A549 (cell line): ENCODE measurements around the gene PTPN14. TPM values are rescaled to one million over a fixed set of nuclear protein-coding genes. Genes with fewer than 3 reads are reported as not detected.
A peak's percentile ranks its signal among the peaks of the same experiment; 100 is the strongest.

Experiments used
- ATAC-seq, 2 experiments: fragments of 200-7000 bp in 1 of 2; fragments of >200 bp in 1 of 2; cut with Nextera tagmentation in 1 of 2; cut with Tn5 transposase in 1 of 2; 3 replicates each; pipeline versions ENCODE4 v1.8.0 to v1.9.1; 2018 to 2020; ENCODE audit warnings: mild to moderate bottlenecking in 1 of 2, moderate library complexity in 1 of 2
- CTCF ChIA-PET: fragments of 300-600 bp; sonication (Branson Sonifier 250); formaldehyde crosslinking; extraction: SDS; loops from one replicate; lab custom pipeline; 2021; ENCODE audit warnings: antibody characterized with exemption, inconsistent platforms; lab: Yijun Ruan, JAX
- POLR2A ChIA-PET: fragments of 350-600 bp; formaldehyde crosslinking; extraction: SDS; loops from one replicate; lab custom pipeline; 2021; ENCODE audit warnings: antibody characterized with exemption, inconsistent platforms; lab: Yijun Ruan, JAX
- DNase-seq, 2 experiments: peaks; one replicate each; pipeline versions ENCODE4 v3.0.0 to v3.0.0-alpha.2; 2011 to 2016; ENCODE audit warnings: low read depth in 1 of 2, low spot score in 1 of 2
- FAIRE-seq: peaks from 2 replicates; lab custom pipeline; 2011; peaks lifted over from hg19 to GRCh38; lab: Jason Lieb, UNC
- H3K27ac ChIP-seq, 2 experiments: fragments of >200 bp; sonication (Bioruptor Twin); formaldehyde crosslinking; 3 replicates each; pipeline ENCODE4 v1.5.1; 2016 to 2017
- H3K4me1 ChIP-seq: fragments of >200 bp; sonication (Bioruptor Twin); formaldehyde crosslinking; 3 replicates; pipeline ENCODE4 v1.6.1; 2016
- H3K4me2 ChIP-seq: fragments of >200 bp; sonication (Bioruptor Twin); formaldehyde crosslinking; 3 replicates; pipeline ENCODE4 v1.6.1; 2016
- H3K4me3 ChIP-seq: fragments of >200 bp; sonication (Bioruptor Twin); formaldehyde crosslinking; 3 replicates; pipeline ENCODE4 v1.5.1; 2016
- H3K9me3 ChIP-seq: fragments of >200 bp; sonication (Bioruptor Twin); formaldehyde crosslinking; 3 replicates; pipeline ENCODE4 v1.6.1; 2016
- BHLHE40 ChIP-seq: IDR thresholded peaks from 2 replicates; pipeline ENCODE4 v1.6.1; 2012; ENCODE audit warnings: low read depth, low read length, inconsistent platforms
- CBX8 ChIP-seq: fragments of 200-600 bp; sonication (generic); IDR thresholded peaks from 2 replicates; pipeline ENCODE4 v1.6.1; 2016
- EHF ChIP-seq: fragments of 250-450 bp; sonication (Bioruptor Pico); IDR thresholded peaks from 2 replicates; pipeline ENCODE4 v1.5.0; 2020; ENCODE audit warnings: mild to moderate bottlenecking
- EHMT2 ChIP-seq: fragments of 200-600 bp; sonication (generic); IDR thresholded peaks from 2 replicates; pipeline ENCODE4 v1.6.1; 2016; ENCODE audit warnings: antibody characterized with exemption, low read depth, mild to moderate bottlenecking, moderate library complexity
- ELK1 ChIP-seq: fragments of 150-350 bp; IDR thresholded peaks from 2 replicates; pipeline ENCODE4 v1.6.1; 2014; ENCODE audit warnings: low read depth, mild to moderate bottlenecking, low read length
- EP300 ChIP-seq, 2 experiments: fragments of >200 bp; sonication (Bioruptor Twin); formaldehyde crosslinking; IDR thresholded peaks; 2 replicates in 1 of 2; 3 replicates in 1 of 2; pipeline ENCODE4 v1.6.1; 2016 to 2017
- FOSB ChIP-seq: fragments of 250-450 bp; sonication (Bioruptor Pico); IDR thresholded peaks from 2 replicates; pipeline ENCODE4 v1.5.0; 2020; ENCODE audit warnings: mild to moderate bottlenecking, moderate library complexity
- GATA3 ChIP-seq: IDR thresholded peaks from 2 replicates; pipeline ENCODE4 v1.6.1; 2012; ENCODE audit warnings: borderline replicate concordance
- HES2 ChIP-seq: fragments of >200 bp; sonication (Bioruptor Twin); formaldehyde crosslinking; IDR thresholded peaks from 2 replicates; pipeline ENCODE4 v1.6.1; 2016
- HEYL ChIP-seq: fragments of 250-450 bp; sonication (Bioruptor Pico); IDR thresholded peaks from 2 replicates; pipeline ENCODE4 v1.8.0; 2021; ENCODE audit warnings: mild to moderate bottlenecking, moderate library complexity
- HOXA7 ChIP-seq: fragments of 250-450 bp; sonication (Bioruptor Pico); IDR thresholded peaks from 2 replicates; pipeline ENCODE4 v1.5.0; 2020; ENCODE audit warnings: mild to moderate bottlenecking, moderate library complexity
- HOXB13 ChIP-seq: fragments of 250-450 bp; sonication (Bioruptor Pico); IDR thresholded peaks from 2 replicates; pipeline ENCODE4 v1.5.0; 2020; ENCODE audit warnings: low read depth, mild to moderate bottlenecking, moderate library complexity
- HOXB5 ChIP-seq: fragments of 250-450 bp; sonication (Bioruptor Pico); IDR thresholded peaks from 2 replicates; pipeline ENCODE4 v1.5.0; 2020; ENCODE audit warnings: mild to moderate bottlenecking, moderate library complexity
- KDM5A ChIP-seq: fragments of 200-600 bp; sonication (generic); IDR thresholded peaks from 2 replicates; pipeline ENCODE4 v1.6.1; 2016; ENCODE audit warnings: antibody characterized with exemption, mild to moderate bottlenecking
- MAFK ChIP-seq: fragments of 450-650 bp; IDR thresholded peaks from 2 replicates; pipeline ENCODE4 v1.6.1; 2014; ENCODE audit not compliant: partially characterized antibody
- NPAS2 ChIP-seq: fragments of 250-450 bp; sonication (Bioruptor Pico); IDR thresholded peaks from 2 replicates; pipeline ENCODE4 v1.8.0; 2022; ENCODE audit warnings: mild to moderate bottlenecking, moderate library complexity, borderline replicate concordance
- RAD21 ChIP-seq, 2 experiments: fragments of >200 bp in 1 of 2; sonication (Bioruptor Twin) in 1 of 2; formaldehyde crosslinking in 1 of 2; IDR thresholded peaks in 1 of 2; conservative IDR thresholded peaks in 1 of 2; 2 replicates in 1 of 2; 3 replicates in 1 of 2; pipeline ENCODE4 v1.6.1; 2012 to 2018; ENCODE audit warnings: inconsistent platforms in 1 of 2
- REST ChIP-seq: fragments of 200-600 bp; sonication (generic); IDR thresholded peaks from 2 replicates; pipeline ENCODE4 v1.6.1; 2016; ENCODE audit warnings: antibody characterized with exemption, mild to moderate bottlenecking, moderate library complexity
- RFX5 ChIP-seq: fragments of 450-650 bp; IDR thresholded peaks from 2 replicates; pipeline ENCODE4 v1.7.1; 2014; ENCODE audit warnings: antibody characterized with exemption, mild to moderate bottlenecking, moderate library complexity
- RNF2 ChIP-seq: fragments of 200-600 bp; sonication (generic); IDR thresholded peaks from 2 replicates; pipeline ENCODE4 v1.6.1; 2016; ENCODE audit warnings: low read depth, mild to moderate bottlenecking, antibody characterized with exemption, moderate library complexity, borderline replicate concordance
- SMC3 ChIP-seq: fragments of >200 bp; sonication (Bioruptor Twin); formaldehyde crosslinking; IDR thresholded peaks from 3 replicates; pipeline ENCODE4 v1.6.1; 2018; ENCODE audit warnings: inconsistent platforms
- WGBS: methylation state at CpG from one replicate; pipeline ENCODE4 v1.1.6; 2017; ENCODE audit errors: missing lambda C conversion rate; 5-methylcytosine and 5-hydroxymethylcytosine counted together
- polyA plus RNA-seq, 4 experiments: library from polyadenylated mRNA; depleted of rRNA in 3 of 4; stranded (reverse); fragments of >200 nt; fragmentation: RNase III in 1 of 4; extraction: RNeasy Plus Mini Kit Qiagen cat#74134 plus additional on column Dnase treatment in 1 of 4; gene quantifications; 2 replicates in 3 of 4; 3 replicates in 1 of 4; pipeline ENCODE4 v1.2.3, GENCODE V29; 2011 to 2017
- TF ChIP-seq, protein P1 (sequence below): IDR thresholded peaks from 2 replicates; pipeline ENCODE4 v1.6.1; 2012

The PTPN14 gene
- polyA plus RNA-seq, 2 of the 4 experiments (the other 2 are of a cell fraction), result 9.2 to 10.0 TPM

DNA sequence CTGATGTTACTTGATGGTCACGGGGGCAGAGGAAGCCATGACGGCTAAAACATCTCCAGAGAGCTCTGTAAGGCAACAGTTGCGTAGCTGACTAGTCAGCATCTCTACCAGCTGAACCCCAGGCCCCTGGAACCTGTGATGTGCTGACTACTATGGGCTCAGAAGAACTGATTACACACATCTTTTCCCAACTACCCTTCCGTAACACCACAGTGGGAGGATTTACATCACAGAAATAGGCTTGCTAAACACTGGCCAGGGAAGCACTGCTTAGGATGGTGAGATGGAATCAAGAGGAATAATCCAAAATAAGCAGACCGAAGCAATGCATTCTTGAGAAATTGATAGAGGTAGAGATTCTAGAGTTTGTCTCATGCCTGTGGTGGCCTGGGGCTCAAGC is 148.0 kb downstream of the PTPN14 start:
- Histone ChIP-seq H3K27ac (no peak overlapping the region), H3K9me3 (no peaks in the 10 kb centered on the region), H3K4me2 (no peak overlapping the region), H3K4me1 (peaks cover 5% of the 10 kb centered on the region; the same call in 1 of the 3 replicates), H3K4me3 (no peak overlapping the region)
- FAIRE-seq (no peak), ATAC-seq (no peak), DNase-seq (no peak)
- WGBS, result 88% methylated on average over 5 of the region's 5 CpGs
- POLR2A ChIA-PET, result no interaction called here
- TF ChIP-seq EHMT2, result no peak
- no peak for TF ChIP-seq CBX8
- TF ChIP-seq RFX5, result no peak
- TF ChIP-seq HES2, result no peak
- no peak for TF ChIP-seq KDM5A
- TF ChIP-seq BHLHE40, result no peak
- no peak for TF ChIP-seq RNF2
- no peak for TF ChIP-seq SMC3
- no peak for TF ChIP-seq EHF (CRISPR knock-in tag)
- no peak for TF ChIP-seq MAFK
- CTCF ChIA-PET, result interaction anchor here (0.9 to 1.6 kb wide), 4 partner anchors 13 to 182 kb away, joined by 4 to 5 read pairs (median 4); no protein-coding TSS in a partner anchor

- 38% methylated on average over 3 of the region's 3 CpGs for WGBS
- CTCF ChIA-PET, result interaction anchor here (0.9 to 2.5 kb wide), 7 partner anchors 14 to 182 kb away, joined by 3 to 7 read pairs (median 4); partner anchors contain the start of gene PTPN14
- FAIRE-seq (no peak), ATAC-seq (peak; percentile 45 to 50; a peak in 2 of 6 replicates), DNase-seq (peak in 1 of 2 experiments; percentile 17)
- Histone ChIP-seq H3K4me3 (no peak overlapping the region), H3K4me1 (peaks cover 5% of the 10 kb centered on the region; the same call in 1 of the 3 replicates), H3K27ac (peak overlapping the region in 1 of 2 experiments; percentile 49; a peak in 1 of 6 replicates), H3K9me3 (no peaks in the 10 kb centered on the region), H3K4me2 (no peak overlapping the region)
- no peak for TF ChIP-seq GATA3
- no peak for TF ChIP-seq RAD21 (conservative IDR thresholded peaks at IDR 0.05 in 1 of 2, IDR thresholded peaks at IDR 0.05 in 1 of 2)
- TF ChIP-seq REST, result no peak
- no peak for TF ChIP-seq CBX8
- no peak for TF ChIP-seq EP300 (IDR thresholded peaks at IDR 0.05)
- TF ChIP-seq HOXA7, result no peak
- TF ChIP-seq FOSB (CRISPR knock-in tag), result no peak
- no peak for TF ChIP-seq HOXB13
- TF ChIP-seq ELK1, result no peak
- TF ChIP-seq HEYL, result no peak
- TF ChIP-seq RNF2, result no peak
- no peak for TF ChIP-seq KDM5A
- TF ChIP-seq, protein P1, sequence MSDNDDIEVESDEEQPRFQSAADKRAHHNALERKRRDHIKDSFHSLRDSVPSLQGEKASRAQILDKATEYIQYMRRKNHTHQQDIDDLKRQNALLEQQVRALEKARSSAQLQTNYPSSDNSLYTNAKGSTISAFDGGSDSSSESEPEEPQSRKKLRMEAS, result no peak
- TF ChIP-seq NPAS2, result no peak
- no peak for TF ChIP-seq HOXB5 (CRISPR knock-in tag)
- POLR2A ChIA-PET, result no interaction called here
These were observed 148.8 kb downstream of the PTPN14 start for GRCh38 chr1:214402613-214403083.
